H9 (cell line): Measurements from ENCODE around the gene SPATA3. TPM values are rescaled to one million over a fixed set of nuclear protein-coding genes. Genes with fewer than 3 reads are reported as not detected.

Experiments used
- DNase-seq: peaks from one replicate; pipeline ENCODE4 v3.0.0-alpha.2; 2017
- H2AFZ ChIP-seq: one replicate; pipeline ENCODE4 v1.6.1; 2013; ENCODE audit warnings: mild to moderate bottlenecking, low read length, control low read depth, moderate library complexity
- H2AK5ac ChIP-seq: 2 replicates; pipeline ENCODE4 v1.6.1; 2013; ENCODE audit warnings: low read length, control low read depth, mixed read lengths; ENCODE audit not compliant: insufficient read length
- H2BK120ac ChIP-seq: one replicate; pipeline ENCODE4 v1.6.1; 2013; ENCODE audit warnings: low read depth, mild to moderate bottlenecking, low read length, control low read depth, inconsistent platforms; ENCODE audit not compliant: poor library complexity, severe bottlenecking
- H2BK12ac ChIP-seq: 2 replicates; pipeline ENCODE4 v1.6.1; 2013; ENCODE audit warnings: low read length, control low read depth, mixed read lengths, low read depth; ENCODE audit not compliant: insufficient read length
- H2BK15ac ChIP-seq: 2 replicates; pipeline ENCODE4 v1.6.1; 2013; ENCODE audit warnings: low read depth, low read length, control low read depth
- H2BK20ac ChIP-seq: one replicate; pipeline ENCODE4 v1.6.1; 2013; ENCODE audit warnings: low read depth, mild to moderate bottlenecking, low read length, control low read depth, inconsistent platforms; ENCODE audit not compliant: poor library complexity, severe bottlenecking
- H2BK5ac ChIP-seq: 2 replicates; pipeline ENCODE4 v1.6.1; 2013; ENCODE audit warnings: low read length, control low read depth, mixed read lengths; ENCODE audit not compliant: insufficient read length
- H3K14ac ChIP-seq: 2 replicates; pipeline ENCODE4 v1.6.1; 2013; ENCODE audit warnings: low read length, control low read depth; ENCODE audit not compliant: insufficient read depth
- H3K18ac ChIP-seq: 2 replicates; pipeline ENCODE4 v1.6.1; 2013; ENCODE audit warnings: low read depth, mild to moderate bottlenecking, mixed read lengths, low read length, control low read depth; ENCODE audit not compliant: insufficient read length
- H3K23ac ChIP-seq: 2 replicates; pipeline ENCODE4 v1.6.1; 2013; ENCODE audit warnings: low read length, control low read depth, mixed read lengths, low read depth; ENCODE audit not compliant: insufficient read length
- H3K23me2 ChIP-seq: 2 replicates; pipeline ENCODE4 v1.6.1; 2013; ENCODE audit warnings: low read depth, mild to moderate bottlenecking, mixed read lengths, low read length, control low read depth; ENCODE audit not compliant: insufficient read length, poor library complexity, severe bottlenecking
- H3K27ac ChIP-seq: 2 replicates; pipeline ENCODE4 v1.5.1; 2013; ENCODE audit warnings: low read length, control low read depth, mixed read lengths, low read depth; ENCODE audit not compliant: insufficient read length
- H3K27me3 ChIP-seq: 2 replicates; pipeline ENCODE4 v1.6.1; 2013; ENCODE audit warnings: low read length, control low read depth, inconsistent platforms; ENCODE audit not compliant: insufficient read depth
- H3K4ac ChIP-seq: 2 replicates; pipeline ENCODE4 v1.6.1; 2013; ENCODE audit warnings: low read depth, mild to moderate bottlenecking, control low read depth, inconsistent platforms, low read length, moderate library complexity
- H3K4me1 ChIP-seq: 2 replicates; pipeline ENCODE4 v1.6.1; 2013; ENCODE audit warnings: low read length, control low read depth, inconsistent platforms; ENCODE audit not compliant: insufficient read depth
- H3K4me2 ChIP-seq: 2 replicates; pipeline ENCODE4 v1.6.1; 2013; ENCODE audit warnings: low read length, control low read depth, mixed read lengths; ENCODE audit not compliant: insufficient read length, insufficient read depth
- H3K56ac ChIP-seq: 2 replicates; pipeline ENCODE4 v1.6.1; 2013; ENCODE audit warnings: low read depth, mild to moderate bottlenecking, mixed read lengths, low read length, control low read depth; ENCODE audit not compliant: insufficient read length
- H3K79me1 ChIP-seq: 2 replicates; pipeline ENCODE4 v1.6.1; 2013; ENCODE audit warnings: low read depth, mild to moderate bottlenecking, moderate library complexity, low read length, control low read depth, inconsistent platforms; ENCODE audit not compliant: insufficient read depth, poor library complexity, severe bottlenecking
- H3K79me2 ChIP-seq: 2 replicates; pipeline ENCODE4 v1.6.1; 2013; ENCODE audit warnings: low read length, control low read depth, inconsistent platforms; ENCODE audit not compliant: insufficient read depth
- H3K9ac ChIP-seq: 2 replicates; pipeline ENCODE4 v1.6.1; 2013; ENCODE audit warnings: low read length, control low read depth, mixed read lengths; ENCODE audit not compliant: insufficient read length; ENCODE audit errors: extremely low read depth
- H3K9me3 ChIP-seq: one replicate; pipeline ENCODE4 v1.6.1; 2013; ENCODE audit warnings: low read depth, low read length, inconsistent platforms; ENCODE audit not compliant: control insufficient read depth
- H3T11ph ChIP-seq: one replicate; pipeline ENCODE4 v1.6.1; 2013; ENCODE audit warnings: mild to moderate bottlenecking, low read length, control low read depth, inconsistent platforms
- H4K20me1 ChIP-seq: one replicate; pipeline ENCODE4 v1.6.1; 2013; ENCODE audit not compliant: control insufficient read depth, insufficient read length, insufficient read depth
- H4K5ac ChIP-seq: 2 replicates; pipeline ENCODE4 v1.6.1; 2013; ENCODE audit warnings: low read depth, mild to moderate bottlenecking, mixed read lengths, low read length, control low read depth; ENCODE audit not compliant: insufficient read length
- H4K8ac ChIP-seq: replicated peaks from 2 replicates; pipeline ENCODE4 v1.6.1; 2013; ENCODE audit warnings: low read length, control low read depth, mixed read lengths, low read depth; ENCODE audit not compliant: insufficient read length
- H4K91ac ChIP-seq: 2 replicates; pipeline ENCODE4 v1.6.1; 2013; ENCODE audit warnings: low read depth, mild to moderate bottlenecking, moderate library complexity, mixed read lengths, low read length, control low read depth; ENCODE audit not compliant: insufficient read length
- H3K27ac Mint-ChIP-seq, 3 experiments: 2 replicates in 2 of 3; 3 replicates in 1 of 3; pipeline ENCODE4 v1.8.0; 2020 to 2021; ENCODE audit warnings: mixed read lengths in 3 of 3, mild to moderate bottlenecking in 1 of 3, moderate library complexity in 1 of 3
- H3K27me3 Mint-ChIP-seq: 2 replicates; pipeline ENCODE4 v1.8.0; 2021; ENCODE audit warnings: low read depth, mild to moderate bottlenecking, moderate library complexity, mixed read lengths
- H3K36me3 Mint-ChIP-seq, 3 experiments: 2 replicates in 2 of 3; 3 replicates in 1 of 3; pipeline ENCODE4 v1.8.0; 2020 to 2021; ENCODE audit warnings: low read depth in 3 of 3, mixed read lengths in 3 of 3; ENCODE audit not compliant: insufficient read depth in 1 of 3
- H3K4me1 Mint-ChIP-seq, 2 experiments: 2 replicates each; pipeline ENCODE4 v1.8.0; 2020; ENCODE audit warnings: mixed read lengths in 2 of 2
- H3K4me3 Mint-ChIP-seq, 2 experiments: 2 replicates in 1 of 2; 3 replicates in 1 of 2; pipeline ENCODE4 v1.8.0; 2020 to 2021; ENCODE audit warnings: mild to moderate bottlenecking in 2 of 2, mixed read lengths in 2 of 2, moderate library complexity in 1 of 2
- H3K9me3 Mint-ChIP-seq, 2 experiments: 2 replicates in 1 of 2; 3 replicates in 1 of 2; pipeline ENCODE4 v1.8.0; 2020; ENCODE audit warnings: mild to moderate bottlenecking in 2 of 2, mixed read lengths in 2 of 2, moderate library complexity in 1 of 2
- CTCF ChIP-seq: fragments of 200-600 bp; sonication (generic); conservative IDR thresholded peaks from 3 replicates; pipeline ENCODE4 v1.8.0; 2021; ENCODE audit warnings: antibody characterized with exemption, mild to moderate bottlenecking
- whole genome bisulfite sequencing: extraction: QIAGEN DNeasy Blood & Tissue Kit; methylation state at CpG from one replicate; pipeline ENCODE4 v1.1.7; 2013; ENCODE audit warnings: missing lambda C conversion rate, low lambda C conversion rate, mixed read lengths; ENCODE audit not compliant: insufficient read length; ENCODE audit errors: extremely low coverage; 5-methylcytosine and 5-hydroxymethylcytosine counted together
- total RNA-seq: library from RNA; stranded (reverse); gene quantifications from 2 replicates; pipeline ENCODE4 v1.2.1, GENCODE V29; 2021

Gene SPATA3
- total RNA-seq, 1 experiment from 2014 or later = not detected

GRCh38 chr2:231049286-231050017, 53.5 kb downstream of the SPATA3 start:
- Histone ChIP-seq H4K5ac (no peak overlapping the region), H3K79me1 (no peaks in the 10 kb centered on the region), H2AFZ (no peak overlapping the region), H3K9me3 (no peaks in the 10 kb centered on the region), H2BK5ac (no peak overlapping the region), H2BK12ac (no peak overlapping the region), H3K23me2 (no peaks in the 10 kb centered on the region), H2BK15ac (no peak overlapping the region), H3T11ph (no peak overlapping the region), H4K20me1 (no peaks in the 10 kb centered on the region), H3K14ac (no peak overlapping the region), H3K23ac (no peak overlapping the region), H3K4ac (no peak overlapping the region), H3K27ac (no peak overlapping the region), H2BK20ac (no peak overlapping the region), H2BK120ac (no peak overlapping the region), H3K18ac (no peak overlapping the region), H3K56ac (no peak overlapping the region), H3K9ac (no peak overlapping the region), H2AK5ac (no peak overlapping the region), H3K27me3 (peaks cover 1% of the 10 kb centered on the region; the same call in 1 of the 2 replicates), H3K4me2 (no peak overlapping the region), H4K91ac (no peak overlapping the region), H4K8ac (no peak overlapping the region), H3K4me1 (no peaks in the 10 kb centered on the region), H3K79me2 (no peaks in the 10 kb centered on the region)
- TF ChIP-seq CTCF = no peak
- H3K4me1 Mint-ChIP-seq = peaks cover 4 to 12% of the 10 kb centered on the region in 2 experiments; a peak in 2 of 4 replicates
- H3K9me3 Mint-ChIP-seq = no peaks in the 10 kb centered on the region
- no peaks in the 10 kb centered on the region for H3K36me3 Mint-ChIP-seq
- peaks cover 57% of the 10 kb centered on the region for H3K27me3 Mint-ChIP-seq
- H3K27ac Mint-ChIP-seq = no peak overlapping the region
- H3K4me3 Mint-ChIP-seq = no peak overlapping the region
- no CpG with 5 or more reads among the region's 12 CpGs for WGBS
- DNase-seq = no peak
